ENCODE measurements around the gene GATA5.

Gene GATA5

DNA sequence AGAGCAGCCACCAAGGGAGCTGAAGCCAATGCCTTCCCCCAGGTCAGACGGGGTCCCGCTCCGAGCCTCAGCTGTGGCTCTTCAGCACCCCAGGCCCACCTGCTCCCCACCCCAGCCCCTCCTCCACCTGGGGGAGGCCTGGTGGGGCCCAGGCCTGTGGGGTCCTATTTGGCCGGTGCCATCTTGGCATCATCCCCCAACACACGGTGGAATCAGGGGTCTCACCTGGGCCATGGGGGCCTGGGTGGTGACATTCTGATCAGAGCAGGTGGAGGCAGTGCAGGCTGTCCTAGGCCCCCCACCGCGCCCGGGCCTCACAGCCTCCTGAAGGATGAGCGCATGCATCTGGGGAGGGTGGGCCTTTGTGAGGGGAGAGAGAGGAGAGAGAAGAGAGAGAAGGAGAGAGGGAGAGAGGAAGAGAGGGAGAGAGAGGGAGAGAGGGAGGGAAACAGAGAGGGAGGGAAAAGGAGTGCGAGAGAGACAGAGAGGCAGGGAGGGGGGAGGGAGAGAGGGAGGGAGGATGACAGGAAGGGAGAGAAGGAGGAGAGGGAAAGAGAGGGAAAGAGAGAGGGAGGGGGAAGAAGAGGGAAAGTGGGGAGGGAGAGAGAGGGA lies 24.5 kb downstream of the GATA5 start:
- FAIRE-seq, result no peak

DNA sequence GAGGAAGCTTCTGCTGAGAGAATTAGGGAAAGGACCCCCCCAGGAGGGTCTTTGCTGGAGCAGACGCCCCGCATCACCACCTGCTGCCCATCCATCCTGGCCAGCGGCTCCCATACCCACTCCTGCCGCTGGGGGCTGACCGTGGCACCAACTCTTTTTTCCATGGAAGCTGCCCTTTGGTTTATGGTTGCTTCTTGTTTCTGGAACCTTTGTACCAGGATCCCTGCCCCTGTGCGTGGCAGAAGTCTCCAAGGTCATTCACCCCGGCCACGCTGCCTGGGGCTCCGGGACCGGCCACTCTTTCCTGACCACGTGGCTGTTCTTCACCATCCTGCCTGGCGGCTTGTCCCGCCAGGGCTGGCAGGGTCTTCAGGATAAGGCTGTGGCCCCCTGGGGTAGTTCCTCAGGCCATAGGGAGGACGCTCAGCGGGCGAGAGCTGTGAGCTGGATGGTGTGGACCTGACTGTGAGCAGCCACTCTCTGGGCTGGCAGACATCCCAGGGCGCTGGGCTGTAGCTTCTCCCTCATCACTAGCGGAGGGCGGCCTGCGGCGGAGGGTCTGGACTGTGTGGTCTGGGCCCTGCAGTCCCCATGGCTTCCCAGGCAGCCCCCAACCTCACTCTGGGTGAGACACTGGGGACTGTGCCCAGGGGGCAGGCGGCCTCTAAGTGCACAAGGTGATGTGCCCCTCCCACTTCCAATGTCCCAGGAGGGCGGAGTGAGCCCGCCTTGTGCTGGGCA lies 25.7 kb downstream of the GATA5 start:
- FAIRE-seq, result no peak

DNA sequence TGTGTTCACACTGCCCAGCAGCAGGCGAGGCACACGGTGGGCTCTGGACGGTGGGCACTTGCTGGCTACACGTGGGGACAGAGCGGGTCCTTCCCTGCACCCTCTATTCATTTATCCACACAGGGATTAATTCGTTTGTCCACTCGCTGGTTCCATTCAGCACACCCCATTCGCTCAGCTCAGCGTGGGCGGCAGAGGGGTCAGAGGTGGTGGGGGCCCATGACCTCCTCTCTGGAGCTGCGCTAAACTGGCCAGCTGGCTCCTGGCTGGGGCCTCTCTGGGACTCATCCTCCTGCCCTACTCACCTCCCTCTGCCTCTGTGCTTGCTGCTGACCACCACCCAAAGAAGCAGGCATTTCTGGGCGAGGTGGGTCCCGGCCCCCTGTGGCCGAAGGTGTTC lies 27.0 kb downstream of the GATA5 start:
- FAIRE-seq, result no peak

DNA sequence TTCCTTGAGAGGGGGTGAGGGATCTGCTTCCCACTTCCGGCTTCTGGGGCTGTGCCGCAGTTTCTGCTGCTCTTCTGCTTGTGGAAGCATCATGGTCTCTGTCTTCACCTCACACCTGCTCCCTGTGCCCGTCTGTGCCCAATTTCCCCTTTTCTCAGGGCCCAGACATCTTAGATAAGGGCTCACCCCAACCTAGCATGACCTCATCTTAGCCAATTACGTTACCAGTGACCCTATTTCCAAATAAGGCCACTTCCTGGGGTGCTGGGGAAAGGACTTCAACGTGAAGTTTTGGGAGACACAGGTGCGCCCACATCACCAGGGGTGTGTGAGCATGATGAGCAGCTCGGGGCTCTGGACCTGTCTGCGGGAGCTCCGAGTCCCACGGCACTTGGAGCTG lies 27.8 kb downstream of the GATA5 start:
- FAIRE-seq, result no peak

DNA sequence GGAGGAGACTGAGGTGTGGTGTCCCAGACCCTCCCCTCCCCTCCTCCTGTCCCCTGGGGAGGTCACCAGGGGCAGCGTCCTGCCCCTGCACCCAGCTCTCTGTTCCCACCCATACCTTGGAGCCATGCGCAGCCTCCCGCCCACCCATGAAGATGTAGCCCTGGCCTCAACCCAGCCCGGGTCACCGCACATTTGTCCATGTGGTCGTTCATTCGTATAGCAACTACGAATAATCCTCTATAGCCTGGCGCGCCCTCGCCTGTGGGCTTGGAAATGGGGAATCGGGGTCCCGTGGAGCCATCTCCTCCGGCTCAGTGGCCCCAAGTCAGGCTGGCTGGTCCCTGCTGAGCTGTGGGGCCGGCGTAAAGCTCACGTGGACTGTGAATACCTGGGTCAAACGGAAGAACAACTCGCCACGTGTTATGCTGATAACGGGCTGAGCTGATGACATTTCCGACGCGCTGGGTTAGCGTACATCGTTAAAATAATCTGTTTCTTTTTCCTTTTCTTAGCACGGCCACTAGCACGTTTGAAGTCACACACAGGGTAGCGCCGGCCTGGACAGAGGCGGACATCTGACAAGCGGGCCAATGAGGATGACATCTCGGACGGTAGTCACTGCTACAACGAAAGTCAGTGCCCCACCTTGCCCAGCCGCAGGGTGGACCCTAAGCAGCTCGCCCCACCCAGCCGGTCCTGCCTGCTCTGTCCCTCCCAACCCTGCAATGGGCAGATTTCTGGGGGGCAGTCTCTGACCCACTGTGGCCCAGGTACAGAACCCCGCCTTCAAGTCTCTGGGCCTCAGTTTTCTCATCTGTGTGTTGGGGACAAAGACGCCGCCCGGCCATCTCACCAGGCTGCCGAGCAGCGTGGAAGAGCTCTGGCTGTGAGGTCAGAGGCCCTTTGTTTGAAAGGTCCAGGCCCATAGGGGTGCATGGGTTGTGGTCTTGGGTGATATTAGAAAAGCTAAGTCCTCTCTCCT lies 28.6 kb downstream of the GATA5 start:
- no peak for FAIRE-seq

DNA sequence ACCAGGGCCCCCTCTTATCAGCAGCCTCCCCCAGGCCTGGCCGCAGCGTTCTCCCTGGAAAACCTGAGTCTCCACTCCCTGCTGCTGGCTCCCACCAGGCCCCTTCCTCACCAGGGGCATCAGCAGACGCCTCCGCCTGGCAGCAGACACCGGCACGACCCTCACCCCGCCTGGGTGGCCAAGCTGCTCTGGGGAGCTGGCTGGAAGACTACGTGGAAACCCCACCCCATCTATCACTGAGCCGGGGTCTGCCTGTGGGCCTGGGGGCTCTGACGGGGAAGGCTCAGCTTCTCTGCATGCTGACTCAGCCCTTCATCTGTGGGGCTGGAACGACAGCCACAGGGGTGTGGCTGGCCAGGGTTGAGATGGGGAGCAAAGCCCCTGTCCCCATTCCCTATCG lies 29.3 kb downstream of the GATA5 start:
- no peak for FAIRE-seq

DNA sequence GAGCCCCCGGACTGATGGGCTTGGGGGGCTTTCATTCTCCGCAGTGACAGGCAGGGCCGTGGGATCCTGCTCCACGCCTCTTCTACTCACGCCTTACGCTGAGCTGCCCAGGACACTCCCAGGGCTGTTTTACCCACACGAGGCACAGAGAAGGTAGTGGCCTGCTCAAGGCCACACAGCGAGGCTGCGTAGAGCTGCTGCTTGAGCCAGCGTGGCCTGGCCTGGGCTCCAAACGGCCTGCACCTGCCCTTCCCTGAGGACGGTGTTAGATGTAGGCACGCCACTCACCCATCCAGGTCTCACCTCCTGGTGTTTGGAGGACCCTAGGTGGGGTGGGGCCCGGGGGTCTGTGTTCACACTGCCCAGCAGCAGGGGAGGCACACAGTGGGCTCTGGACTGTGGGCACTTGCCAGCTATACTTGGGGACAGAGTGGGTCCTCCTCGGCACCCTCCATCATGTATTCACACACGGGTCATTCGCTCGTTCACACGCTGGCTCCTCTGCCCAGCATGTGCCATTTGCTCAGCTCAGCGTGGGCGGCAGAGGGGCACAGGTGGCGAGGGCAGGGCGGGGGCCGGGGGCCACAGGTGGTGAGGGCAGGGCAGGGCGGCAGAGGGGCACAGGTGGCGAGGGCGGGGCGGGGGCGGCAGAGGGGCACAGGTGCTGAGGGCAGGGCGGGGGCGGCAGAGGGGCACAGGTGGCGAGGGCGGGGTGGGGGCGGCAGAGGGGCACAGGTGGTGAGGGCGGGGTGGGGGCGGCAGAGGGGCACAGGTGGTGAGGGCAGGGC lies 30.0 kb downstream of the GATA5 start:
- no peak for FAIRE-seq

DNA sequence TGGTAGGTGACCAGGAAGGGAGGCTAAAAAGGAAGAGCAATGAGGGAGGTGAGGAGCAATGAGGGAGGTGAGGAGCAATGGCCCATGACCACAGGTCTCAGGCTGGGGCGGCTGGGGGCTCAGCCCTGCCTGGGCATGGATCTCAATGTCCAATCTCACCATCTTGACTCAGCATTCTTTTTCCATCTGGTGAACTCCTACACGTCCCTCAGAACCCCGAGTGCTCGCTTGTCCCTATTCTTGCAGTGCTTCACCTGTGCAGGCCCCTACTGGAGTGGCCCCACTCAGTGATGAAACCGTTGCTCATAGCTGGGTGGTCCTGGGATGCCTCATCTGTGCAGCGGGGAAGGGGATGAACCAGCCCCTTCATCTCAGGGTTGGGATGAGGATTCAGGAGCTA lies 31.5 kb downstream of the GATA5 start:
- FAIRE-seq, result no peak

DNA sequence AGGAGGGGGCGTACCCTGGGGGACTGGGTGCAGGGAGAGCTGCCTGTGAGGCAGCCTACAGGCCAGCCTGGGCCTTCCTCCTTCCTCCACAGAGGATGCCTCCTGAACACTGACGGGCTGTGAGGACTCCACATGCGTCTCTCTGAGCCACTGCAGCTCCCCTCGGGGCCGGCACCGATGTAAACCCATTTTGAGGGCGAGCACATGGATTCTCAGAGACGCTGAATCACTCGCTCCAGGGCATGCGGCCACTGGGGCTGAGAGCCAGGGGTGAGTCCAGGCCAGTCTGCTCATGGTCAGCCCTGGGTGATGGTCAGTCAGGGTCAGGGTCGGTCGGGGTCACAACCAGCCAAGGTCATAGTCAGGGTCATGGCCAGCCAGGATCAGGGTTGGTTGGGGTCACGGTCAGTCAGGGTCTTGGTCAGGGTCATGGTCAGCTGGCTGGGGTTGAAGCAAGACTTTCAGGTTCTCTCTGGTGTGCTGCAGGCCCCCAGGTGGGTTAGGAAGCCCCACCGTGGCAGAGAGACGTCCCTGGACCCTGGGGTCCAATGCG lies 33.7 kb downstream of the GATA5 start:
- FAIRE-seq, result no peak

DNA sequence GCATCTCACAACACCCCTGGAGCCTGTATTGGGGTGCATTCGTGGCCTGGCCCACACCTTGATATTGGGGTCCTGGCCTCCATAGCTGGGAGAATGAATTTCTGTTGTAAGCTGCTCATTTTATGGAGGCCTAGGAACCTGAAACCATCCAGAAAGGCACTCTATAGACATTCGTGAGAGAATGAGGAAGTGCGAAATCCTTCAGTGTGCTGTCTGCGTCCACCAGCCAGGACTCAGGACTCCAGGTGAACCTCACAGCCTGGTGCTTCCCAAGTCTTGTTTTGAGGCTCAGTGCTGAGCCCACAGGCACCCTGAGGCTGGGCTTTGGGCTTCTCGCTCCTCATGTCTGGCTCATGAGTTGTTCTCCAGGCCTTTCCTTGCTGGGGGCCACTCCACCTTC lies 36.6 kb downstream of the GATA5 start:
- FAIRE-seq, result no peak

DNA sequence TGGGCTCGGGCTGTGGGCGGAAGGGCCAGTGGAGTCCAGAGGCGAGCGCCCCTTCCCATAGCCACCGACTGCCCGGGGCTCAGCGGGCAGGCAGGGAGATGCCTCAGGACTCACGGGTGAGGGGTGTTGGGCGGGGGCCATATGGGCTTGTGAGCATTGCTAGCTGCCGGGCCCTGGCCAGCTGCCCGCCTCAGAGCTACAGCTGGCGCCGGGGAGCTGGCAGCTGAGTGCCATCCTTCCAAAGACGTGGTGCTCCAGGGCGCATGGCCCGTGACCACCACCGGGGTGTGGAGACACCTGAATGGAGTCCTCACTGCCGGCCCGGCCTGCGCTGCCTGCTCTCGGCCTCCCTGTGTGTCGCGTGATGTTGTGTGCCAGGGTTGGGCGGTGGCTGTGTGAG lies 37.9 kb downstream of the GATA5 start:
- no peak for FAIRE-seq

DNA sequence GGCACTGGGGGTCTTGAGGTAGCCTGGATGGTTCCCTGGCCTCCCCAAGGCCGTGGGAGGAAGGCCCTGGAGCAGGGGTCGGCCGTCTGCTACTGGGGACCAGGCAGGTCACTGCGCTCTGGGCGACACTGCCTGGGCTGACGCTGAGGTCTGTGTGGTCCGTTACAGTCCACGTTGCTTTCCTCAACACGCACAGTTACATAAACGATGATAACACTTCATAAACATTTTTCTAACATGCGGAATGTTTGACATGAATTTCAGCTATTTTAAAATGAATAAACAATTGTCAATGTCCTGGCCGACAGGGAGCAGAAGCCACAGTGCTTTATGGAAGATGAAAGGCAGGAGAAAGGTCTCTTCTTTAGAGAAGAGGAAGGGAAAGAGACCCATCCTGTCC lies 38.3 kb downstream of the GATA5 start:
- FAIRE-seq, result no peak

DNA sequence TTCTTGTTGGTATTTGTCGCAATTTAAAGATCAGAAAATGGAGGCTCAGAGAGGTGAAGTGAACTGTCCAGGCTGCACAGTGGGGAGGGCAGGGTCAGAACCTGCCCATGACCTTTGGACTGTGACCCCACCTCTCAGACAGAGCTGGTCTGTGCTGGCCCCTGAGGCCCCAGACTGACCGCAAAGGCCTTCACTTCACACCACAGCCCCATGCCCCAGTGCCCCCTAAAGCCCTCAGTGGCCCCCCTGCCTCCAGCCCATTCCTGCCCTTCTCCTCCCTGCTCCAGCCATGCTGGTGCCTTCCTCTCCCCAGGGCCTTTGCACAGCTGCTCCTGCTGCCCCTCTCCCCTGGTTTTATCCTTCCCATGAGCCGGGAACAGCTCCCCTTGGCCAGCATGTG lies 39.1 kb downstream of the GATA5 start:
- no peak for FAIRE-seq

DNA sequence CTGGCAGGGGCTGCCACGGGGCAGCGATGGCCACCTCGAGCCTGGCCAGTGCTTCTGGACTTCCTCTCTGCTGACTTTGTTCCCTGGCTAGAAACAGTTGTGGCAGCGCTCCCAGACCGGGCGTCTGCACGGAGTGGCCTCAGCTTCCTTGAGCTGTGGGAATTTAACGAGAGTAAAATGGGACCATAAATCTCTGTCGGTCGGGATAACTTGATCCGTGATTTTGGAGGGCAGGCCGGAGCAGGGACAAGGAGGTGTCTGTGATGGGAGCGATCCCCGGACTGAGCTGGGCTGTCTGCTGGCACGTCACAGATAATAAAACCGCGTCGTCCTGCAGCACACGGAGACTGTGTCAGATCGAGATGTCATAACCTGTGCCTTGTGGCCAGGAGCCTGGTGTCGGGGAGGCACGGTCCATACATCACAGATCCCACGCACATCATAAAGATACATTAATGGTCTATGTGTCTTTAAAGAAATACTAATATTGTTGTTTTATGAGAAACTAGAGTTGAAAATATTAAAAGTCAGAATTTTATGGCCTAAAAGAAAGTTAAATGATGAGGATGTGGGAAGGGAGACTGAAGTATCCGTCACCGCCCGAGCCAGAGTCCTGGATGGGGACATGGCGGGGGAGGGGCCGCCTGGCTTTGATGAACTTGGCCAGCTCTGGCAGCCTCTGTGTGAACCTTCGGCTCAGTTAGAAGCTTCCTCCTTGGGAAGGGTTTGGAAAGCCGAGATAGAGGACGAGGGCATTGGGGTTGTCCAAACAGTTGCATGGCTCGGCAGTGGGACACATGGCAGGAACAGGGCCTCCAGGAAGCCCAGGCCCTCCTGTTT lies 41.9 kb downstream of the GATA5 start:
- FAIRE-seq, result no peak

DNA sequence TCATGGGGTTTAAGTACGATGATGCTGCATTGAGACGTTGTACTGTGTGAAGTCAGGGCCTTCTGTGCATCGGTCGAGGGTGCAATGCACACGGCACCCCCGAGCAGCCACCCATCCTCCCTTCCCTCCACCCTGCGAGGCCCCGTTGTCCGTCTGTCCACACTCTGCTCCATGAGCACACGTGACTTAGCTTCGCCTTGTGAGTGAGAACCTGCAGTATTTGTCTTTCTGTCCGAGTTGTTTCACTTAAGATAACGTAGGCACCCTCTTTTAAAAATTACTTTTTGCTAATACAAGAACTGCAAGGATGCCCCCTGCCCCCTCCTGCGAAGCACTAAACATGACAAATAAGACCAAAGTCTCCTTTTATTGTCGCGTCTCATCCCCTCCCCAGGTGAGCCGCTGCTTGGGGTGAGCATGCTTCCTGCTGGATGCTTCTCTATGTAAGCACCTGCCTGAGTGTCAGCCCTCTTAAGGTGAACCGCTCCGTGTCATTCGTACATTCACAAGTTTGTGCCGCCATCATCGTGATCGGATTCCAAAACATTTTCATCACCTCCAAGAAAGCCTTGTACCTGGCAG lies 44.8 kb downstream of the GATA5 start:
- no peak for FAIRE-seq

DNA sequence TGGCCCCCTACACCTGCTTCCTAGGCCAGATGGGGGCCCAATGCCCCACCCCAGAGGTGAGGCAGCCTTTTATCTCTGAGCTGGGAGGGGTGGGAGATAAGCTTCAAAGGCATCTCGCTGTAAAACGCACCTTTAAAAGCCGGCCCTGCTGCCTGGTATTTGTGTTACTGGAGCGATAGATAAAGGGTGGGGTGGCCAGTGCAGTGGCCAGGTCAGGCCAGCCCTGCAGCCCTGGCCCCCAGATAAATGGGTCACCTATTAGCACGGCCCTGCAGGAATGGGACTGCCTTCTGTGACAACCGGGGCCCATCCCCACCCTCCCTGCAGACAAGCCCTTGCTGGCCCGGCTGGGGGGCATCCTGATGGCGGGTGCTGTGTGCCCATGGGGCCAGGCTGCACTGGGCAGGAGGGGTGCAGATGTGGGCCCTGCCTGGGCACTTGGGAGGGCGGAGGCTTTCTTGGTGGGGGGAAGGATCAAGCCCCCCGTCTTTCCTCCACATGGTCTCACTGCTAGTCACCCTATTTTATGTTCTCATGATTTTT lies 45.4 kb downstream of the GATA5 start:
- no peak for FAIRE-seq

DNA sequence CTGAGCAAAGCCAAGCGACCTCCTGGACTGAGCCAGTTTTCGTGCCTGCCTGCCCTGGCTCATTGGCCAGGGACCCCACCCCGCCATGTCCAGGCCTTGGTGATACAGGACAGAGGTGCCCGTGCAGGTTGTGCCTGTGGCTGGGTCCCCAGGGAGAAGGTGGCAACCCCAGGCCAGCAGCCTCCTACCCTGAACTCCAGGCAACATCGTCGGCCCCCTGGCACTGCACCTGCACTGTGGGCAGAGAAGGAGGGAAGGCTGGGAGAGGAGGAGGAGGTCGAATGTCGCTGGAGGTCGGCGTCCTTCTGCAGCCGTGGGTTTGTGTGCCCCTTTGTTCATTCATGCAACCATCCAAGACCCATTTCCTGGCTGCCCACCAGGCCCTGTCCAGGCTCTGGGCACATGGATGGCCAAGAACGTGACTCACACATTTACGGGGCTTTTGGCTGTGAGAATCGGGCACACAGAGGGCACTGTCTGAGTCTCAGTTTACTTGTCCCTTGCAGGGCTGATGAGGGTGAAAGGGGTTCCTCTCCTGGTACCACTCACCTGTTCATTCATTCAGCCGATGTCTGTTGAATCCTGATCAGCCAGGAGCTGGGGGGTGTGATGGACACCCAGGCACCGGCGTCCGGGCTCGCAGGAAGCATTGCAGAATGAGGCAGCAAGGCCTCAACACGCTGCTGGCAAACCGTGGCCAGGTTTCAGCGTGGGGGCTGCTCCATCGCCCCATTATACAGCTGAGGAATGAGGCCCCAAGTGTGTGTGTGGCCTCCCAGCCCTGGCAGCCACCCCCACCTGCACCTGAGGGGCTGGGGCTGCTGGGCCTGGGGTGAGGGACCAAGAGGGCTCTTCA lies 46.1 kb downstream of the GATA5 start:
- FAIRE-seq, result no peak

DNA sequence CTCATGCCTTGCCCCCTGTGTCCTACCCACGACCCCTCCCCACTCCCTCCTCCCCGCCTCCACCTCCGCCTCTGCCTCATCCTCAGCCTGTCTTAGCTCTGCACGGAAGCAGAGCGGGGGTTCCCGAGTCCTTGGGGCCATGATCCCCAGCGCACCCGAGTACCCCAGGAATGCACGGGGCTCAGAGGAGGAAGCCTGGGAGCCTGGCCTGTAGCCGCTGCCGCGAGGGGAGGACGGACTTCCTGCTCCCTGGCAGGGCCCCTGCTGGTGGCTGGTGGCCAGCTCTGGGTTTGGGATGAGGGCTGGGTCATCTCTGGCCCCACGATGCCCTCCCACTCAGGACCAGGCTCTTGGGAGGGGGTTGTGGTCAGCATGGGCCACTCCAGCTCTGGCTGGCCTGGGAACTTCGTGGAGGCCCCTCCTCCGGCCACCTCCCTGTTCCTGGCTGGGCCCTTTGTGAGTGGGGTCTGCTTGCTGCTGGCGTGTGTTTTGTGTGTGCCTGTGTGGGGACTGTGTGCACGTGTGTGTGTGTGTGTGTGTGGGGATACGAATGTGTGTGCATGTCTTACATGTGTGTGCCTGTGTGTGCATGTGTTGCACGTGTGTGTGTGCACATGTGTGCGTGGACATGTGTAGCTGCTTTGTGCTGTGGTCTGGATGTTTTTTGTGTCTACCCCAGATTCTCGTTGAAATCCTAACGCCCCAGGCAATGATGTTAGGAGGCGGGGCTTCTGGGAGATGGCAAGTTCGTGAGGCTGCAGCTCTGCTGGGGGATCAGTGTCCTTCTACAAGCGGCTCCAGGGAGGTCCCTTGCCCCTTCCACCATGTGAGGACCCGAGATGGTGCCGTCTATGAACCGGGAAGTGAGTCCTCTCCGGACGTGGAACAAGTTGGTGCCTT lies 47.1 kb downstream of the GATA5 start:
- FAIRE-seq, result no peak

DNA sequence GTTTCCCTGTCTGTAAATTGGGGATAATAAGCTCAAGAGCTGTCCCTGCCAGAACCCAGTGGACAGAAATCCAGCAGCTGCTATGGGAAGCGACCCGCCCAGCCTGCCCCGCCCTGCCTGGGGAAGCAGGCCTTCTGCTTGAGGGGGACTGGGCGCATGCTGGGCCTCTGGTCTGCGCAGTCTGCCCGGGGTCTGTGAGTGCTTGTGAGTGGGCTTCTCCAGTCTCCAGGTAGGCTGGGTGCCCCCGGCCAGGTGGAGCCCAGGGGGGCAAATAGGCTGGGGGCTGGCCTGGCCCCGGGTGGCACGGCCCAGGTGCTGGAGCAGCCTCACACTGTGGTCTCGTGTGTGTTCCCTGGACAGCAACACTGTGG lies 47.8 kb downstream of the GATA5 start:
- FAIRE-seq, result no peak

Data from G401.6 (cell line).